Retinal pigment epithelial cell (primary cell): ENCODE measurements around the gene KRTAP21-2.

Experiments
- DNase-seq: peaks from one replicate; pipeline ENCODE4 v3.0.0-alpha.2; 2010; ENCODE audit warnings: low read depth
- H3K4me3 ChIP-seq: 2 replicates; pipeline ENCODE4 v1.5.1; 2011; ENCODE audit warnings: mild to moderate bottlenecking, low read length, control low read depth, moderate library complexity
- CTCF ChIP-seq: conservative IDR thresholded peaks from 2 replicates; pipeline ENCODE4 v1.5.1; 2011; ENCODE audit warnings: low read depth, low read length, control low read depth, inconsistent platforms

Gene KRTAP21-2

DNA sequence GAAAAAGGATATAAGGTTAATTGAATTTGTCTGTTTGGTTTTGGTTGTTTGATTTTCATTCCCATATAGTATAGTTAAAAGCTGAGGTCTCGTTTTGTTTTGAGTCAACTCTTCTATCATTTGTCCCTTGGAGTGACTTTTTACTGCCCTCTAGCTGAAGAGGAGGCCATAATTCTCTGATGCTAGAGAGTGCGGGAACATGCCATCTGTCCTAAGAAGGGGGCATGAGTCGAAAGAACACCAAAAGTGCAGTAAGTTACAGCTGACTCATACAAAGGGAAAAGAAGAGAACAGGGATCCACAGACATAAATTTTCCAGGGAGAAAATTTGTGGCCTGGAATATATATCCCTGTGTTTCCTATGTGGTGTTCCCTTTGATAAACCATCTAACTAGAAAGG lies 32.6 kb downstream of the KRTAP21-2 start:
- no peak for TF ChIP-seq CTCF
- H3K4me3 ChIP-seq = no peak overlapping the region
- DNase-seq = no peak

DNA sequence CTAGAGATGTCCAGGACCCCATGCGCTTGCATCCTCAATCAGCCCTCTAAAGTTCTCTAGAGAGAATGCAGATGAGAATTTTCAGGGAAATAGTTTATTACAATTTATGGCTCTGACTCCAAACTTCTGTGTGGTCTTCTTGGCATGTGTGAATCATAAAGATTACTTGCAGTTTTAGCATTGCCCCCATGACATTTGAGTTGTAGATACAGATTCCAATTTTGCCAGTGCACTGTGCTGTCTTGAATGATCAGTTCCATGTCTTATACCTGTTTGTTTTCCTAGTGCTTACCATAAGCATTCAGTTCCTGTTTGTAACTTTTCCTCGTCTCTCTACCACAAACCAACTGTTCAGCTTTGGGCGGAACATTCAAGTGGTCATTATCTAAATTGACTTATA lies 33.3 kb downstream of the KRTAP21-2 start:
- DNase-seq = no peak

GRCh38 chr21:30710499-30710898 lies 36.6 kb downstream of the KRTAP21-2 start:
- no peak overlapping the region for H3K4me3 ChIP-seq
- TF ChIP-seq CTCF = no peak
- DNase-seq = no peak

More for the DNA sequence above, 33.3 kb downstream of the KRTAP21-2 start:
- no peak overlapping the region for H3K4me3 ChIP-seq
- no peak for TF ChIP-seq CTCF

DNA sequence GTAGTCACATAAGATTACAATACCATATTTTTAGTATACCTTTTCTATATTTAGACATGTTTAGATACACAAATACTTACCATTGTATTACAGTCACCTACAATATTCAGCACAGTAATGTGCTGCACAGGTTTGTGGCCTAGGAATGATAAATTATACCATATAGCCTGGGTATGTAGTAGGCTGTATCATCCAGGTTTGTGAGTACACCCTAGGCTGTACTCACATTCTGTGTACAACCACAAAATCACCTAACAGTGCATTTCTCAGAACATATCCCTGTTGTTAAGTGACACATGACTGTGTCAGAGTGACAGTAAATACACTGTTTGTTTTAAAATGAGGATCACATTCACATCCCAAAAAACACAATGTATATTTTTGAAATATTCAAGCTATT lies 39.6 kb downstream of the KRTAP21-2 start:
- no peak overlapping the region for H3K4me3 ChIP-seq
- TF ChIP-seq CTCF = no peak
- no peak for DNase-seq
